NCI-H1694 treated with DMSO at 0.1 percent for 48 hours (cell line): ENCODE data around the gene DLEC1.
"Not testable (repeated sequence)": the region's sequence is repeated elsewhere in the genome, so short reads cannot be mapped to it uniquely, and the experiment has no call there.

ENCODE experiments used
- DNase-seq: peaks from one replicate; lab custom pipeline; 2025; lab: John Stamatoyannopoulos, UW

The DLEC1 gene

DNA sequence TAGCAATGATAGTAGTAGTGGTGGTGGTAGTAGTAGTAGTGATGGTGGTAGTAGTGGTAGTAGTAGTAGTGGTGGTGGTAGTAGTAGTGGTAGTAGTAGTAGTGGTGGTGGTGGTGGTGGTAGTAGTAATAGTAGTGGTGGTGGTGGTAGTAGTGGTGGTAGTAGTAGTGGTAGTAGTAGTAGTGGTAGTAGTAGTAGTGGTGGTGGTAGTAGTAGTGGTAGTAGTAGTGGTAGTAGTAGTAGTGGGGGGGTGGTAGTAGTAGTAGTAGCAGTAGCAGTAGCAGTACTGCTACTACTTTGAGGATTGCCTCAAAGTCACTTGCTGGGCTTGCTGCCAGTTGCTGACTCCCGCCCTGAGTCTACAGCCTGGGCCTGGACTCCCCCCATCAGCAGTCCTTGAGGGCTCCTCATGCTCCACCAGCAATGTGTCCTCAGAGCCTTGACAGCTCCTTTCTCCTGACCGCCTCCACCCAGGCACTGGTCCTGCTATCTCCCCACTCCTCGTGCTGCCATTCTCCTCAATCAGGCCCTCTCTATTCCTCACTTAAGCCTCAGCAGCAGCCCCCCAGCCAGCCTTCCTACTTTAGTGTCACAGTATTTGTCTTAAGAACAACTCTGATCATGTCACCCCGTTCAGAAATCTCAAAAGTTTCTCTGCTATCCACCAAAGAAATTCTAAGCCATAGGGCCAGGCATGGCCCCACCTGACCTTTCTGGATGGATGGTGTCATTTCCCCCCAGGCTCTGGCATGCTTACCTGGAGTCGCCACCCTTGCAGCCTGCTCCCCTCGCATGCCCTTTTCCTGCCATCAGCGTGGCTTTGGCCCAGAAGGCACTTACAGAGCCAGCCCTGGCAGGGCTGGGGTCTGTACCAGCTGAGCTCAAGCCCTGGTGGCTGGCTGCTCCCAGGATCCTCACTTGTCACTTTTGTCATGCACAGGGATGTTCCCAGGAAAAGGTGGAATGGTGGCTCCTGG, 45.6 kb downstream of the DLEC1 start:
- DNase-seq = no peak

DNA sequence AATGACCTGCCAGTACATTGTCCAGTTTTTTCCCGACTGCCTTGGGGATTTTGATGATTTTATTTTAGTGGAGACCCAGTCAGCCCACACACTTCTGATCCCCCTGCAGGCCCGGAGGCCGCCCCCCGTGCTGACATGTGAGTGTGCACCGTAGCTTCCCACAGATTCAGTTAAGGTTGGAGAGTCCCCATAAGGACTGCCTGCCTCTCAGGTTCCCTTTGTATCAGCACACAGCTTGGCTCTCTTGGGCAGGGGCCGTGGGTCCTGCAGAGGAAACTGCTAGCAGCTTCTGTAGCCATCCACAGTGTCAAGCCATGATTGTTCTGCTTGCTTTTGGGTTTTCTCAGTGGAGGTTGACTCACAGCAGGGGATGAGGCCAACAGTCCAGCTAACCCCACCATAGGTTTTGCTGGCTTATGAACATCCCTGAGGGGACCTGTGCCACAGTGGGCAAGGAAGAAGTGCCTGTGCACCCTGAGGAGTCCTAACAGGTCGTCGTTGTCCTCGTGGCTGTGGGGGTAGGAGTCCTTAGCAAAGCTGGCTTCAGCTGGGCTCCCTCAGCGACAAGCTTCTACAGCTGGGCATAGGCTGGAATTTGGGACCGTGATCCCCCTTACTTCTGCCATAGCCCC, 46.4 kb downstream of the DLEC1 start:
- no peak for DNase-seq

DNA sequence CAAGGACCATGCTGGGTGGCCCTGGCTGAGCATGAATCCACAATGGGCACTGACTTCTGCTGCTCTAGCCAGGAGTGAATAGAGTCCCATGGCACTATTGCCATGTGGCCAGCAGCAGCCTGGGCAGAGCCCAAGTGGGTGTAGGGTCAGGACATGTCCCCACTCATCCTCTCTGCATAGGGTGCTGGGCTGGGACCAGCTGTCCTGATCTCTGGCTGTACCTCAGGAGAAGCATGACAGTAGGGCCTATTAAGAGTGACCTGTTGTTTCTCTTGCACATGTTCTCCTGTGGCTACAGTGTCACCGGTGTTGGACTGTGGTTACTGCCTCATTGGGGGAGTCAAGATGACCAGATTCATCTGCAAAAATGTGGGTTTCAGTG, 46.9 kb downstream of the DLEC1 start:
- DNase-seq = no peak

DNA sequence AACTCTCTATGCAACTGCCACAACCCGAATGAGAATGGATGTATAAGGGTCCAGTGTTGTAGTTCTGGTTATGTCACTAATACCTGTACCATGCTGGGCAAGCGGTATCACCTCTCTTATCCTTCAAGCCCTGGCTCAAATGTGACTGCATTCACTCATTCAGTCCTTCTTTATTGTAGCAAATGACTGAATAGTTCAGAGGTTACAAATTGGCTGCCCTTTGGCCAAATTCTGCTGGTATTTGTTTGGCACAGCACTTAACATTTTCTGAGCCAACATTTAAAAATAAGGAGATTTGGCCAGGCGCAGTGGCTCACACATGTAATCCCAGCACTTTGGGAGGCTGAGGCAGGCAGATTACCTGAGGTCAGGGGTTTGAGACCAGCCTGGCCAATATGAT, 47.5 kb downstream of the DLEC1 start:
- DNase-seq = no peak

DNA sequence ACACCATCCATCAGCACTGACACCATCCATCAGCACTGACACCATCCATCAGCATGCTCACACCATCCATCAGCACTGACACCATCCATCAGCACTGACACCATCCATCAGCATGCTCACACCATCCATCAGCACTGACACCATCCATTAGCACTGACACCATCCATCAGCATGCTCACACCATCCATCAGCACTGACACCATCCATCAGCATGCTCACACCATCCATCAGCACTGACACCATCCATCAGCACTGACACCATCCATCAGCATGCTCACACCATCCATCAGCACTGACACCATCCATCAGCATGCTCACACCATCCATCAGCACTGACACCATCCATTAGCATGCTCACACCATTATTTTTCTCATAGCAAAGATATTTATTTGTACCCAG, 48.3 kb downstream of the DLEC1 start:
- not testable (repeated sequence) for DNase-seq

DNA sequence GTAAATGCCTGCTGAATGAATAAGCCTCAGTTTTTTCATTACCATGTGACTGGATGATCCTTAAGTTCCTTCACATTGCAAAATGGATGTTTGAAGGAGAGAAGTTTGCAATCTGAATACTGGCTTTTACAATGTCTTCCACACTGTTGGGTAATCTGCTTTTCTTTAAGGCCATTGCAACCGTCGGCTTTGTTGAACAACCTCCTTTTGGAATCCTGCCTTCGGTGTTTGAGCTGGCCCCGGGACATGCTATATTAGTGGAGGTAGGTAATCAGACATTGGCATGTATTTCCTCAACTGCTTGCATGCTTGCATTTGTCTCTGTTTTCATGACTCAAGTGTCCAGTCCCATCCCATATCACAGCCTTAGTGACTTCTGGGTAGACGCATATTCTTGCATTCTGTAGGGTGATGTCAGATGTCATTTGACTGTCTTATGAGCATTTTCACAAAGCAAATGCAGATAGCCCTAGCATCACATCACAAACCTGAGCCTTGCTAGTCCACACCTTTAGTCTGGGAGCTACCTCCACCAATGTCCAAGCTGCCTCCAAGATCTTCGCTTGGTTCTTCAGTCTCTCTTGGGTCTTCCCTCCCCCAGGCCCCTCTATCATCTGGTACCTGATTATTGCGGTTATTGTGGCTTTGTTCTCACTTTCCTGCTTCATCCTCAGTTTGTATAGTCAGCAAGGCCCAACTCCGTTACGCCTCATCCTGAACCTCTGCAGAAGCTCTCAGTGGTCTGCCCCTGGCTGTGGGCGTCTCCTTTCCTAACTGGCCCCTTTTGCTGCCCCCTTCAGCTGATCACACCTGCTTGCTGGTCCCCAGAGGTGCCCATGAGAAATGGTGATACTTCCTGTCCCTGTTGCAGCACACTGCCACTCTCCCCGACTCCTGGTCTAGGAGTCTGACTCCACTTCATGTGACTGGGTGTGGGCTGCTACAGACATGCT, 49.4 kb downstream of the DLEC1 start:
- no peak for DNase-seq

DNA sequence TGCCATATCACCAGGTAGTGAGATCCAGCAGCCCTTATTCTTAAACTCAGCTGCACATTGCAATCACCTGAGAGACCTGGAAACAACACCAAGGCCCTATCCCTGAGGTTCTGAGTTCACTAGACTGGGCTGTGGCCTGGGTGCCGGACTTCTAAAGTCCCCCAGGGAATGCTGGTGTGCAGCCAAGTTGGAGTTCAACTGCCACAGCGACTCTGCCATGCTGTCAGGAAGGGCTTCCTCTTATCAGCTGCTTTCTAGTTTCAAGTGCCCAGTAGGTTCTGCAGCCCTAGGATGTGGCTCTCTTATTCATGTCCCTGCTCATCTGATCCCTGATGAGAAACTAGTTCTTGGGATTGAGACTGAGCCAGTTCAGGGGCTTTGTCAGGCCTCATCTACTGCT, 50.2 kb downstream of the DLEC1 start:
- no peak for DNase-seq

DNA sequence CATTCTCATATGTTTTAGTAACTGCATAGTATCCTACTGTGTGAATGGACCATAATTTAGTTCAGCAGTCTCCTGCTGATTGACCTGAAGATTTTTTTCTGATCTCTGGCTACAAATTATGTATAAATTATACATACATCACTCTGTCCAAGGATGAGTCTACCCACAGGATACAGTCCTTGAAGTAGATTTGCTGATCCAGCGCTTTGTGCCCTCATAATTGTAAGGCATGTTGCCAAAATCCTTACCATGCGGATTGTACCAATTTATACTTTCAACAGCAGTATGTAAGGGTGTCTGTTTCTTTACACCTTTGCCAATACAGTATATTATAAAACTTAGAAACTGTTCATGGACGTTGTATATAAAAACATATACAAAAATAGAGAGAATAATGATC, 51.4 kb downstream of the DLEC1 start:
- no peak for DNase-seq

DNA sequence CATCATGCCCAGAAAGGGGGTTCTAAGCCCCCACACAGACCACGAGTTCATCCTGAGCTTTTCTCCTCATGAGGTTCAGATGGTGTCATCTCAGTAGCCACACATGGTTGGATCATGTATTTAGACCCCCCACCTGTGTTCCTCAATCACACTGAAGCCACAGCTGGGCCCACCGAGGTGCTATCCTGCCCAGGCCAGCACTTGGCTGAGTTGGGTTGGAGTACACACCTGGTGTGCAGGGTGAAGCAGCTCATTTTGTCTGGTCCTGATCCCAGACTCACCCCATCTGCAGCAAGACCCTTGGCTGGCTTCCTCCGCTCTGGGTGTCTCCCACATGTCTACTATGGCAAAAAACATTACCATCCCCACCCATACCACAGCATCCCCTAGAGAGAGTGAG, 56.0 kb downstream of the DLEC1 start:
- no peak for DNase-seq

DNA sequence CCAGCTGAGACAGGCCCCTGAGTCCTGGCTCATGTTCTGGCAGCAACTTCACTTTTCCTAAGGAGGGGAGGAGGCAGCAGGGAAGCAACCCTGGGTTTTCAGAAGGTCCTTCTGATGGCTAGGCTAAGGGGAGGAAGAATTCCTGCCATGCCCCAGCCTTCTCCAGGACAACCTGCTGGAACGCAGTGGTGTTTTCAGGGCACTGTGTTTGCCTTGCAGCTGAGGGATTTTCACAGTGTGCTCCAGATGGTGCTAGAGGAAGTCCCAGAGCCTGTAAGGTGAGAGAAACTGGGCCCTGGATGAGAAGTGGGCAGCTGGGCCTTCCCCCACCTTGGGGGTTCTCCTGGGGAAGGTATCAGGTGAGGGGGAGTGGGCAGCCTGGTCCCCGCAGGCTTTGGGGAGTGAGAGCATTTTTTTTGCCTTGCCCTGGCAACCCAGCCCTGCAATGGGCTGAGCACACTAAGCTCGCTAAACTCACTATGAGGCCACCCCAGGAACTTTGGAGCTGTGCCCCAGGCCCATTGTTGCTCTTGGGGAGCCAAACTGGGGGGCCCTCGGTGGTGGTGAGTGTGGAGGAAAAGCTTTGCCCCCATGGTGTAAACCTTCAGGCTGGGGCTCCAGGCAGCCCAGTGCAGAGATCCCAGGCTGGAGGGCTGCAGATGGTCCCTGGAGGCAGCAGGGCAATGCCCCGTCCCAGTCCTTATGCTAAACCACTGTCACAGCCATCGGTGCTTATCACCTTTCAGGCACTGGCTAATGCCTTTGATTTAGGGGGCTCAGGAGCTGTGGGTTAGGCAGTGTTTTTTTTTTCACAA, 56.9 kb downstream of the DLEC1 start:
- DNase-seq = no peak

DNA sequence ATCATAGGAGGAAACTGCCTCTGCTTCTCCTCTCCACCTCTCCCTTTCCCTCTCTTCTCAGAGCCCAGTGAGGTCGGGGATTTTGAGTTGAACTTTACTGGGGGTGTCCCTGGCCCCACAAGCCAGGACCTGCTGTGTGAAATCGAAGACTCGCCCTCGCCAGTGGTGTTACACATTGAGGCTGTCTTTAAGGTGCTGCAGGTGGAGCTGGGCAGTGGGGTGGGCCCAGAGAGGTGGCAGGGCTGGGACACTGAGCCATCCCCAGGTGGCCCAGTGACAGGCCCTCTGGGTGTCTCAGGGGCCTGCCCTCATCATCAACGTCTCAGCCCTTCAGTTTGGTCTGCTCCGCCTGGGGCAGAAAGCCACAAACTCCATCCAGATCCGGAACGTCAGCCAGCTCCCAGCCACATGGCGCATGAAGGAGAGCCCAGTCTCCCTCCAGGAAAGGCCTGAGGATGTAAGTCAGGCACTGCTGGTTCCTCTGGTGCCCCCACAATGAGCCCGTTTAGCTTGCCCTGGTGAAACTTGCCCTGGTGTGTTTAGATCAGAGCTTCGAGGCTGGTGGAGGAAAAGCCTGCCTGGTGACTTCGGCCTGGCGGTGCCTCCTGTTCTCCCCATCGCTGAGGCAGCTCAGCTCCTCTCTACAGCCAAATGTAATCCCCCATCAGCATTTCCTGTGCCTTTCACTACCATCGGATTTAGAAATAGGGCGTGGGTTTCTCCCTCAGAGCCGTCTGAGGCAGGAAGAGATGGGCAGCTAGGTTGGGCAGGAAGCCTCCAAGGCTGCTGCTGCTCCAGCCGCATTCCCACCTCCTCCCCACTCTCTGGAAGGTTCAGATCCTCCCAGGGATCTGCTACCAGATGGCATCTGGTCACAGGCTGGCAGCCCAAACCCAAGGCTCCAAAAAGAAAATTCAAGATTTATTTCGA, 58.7 kb downstream of the DLEC1 start:
- no peak for DNase-seq

DNA sequence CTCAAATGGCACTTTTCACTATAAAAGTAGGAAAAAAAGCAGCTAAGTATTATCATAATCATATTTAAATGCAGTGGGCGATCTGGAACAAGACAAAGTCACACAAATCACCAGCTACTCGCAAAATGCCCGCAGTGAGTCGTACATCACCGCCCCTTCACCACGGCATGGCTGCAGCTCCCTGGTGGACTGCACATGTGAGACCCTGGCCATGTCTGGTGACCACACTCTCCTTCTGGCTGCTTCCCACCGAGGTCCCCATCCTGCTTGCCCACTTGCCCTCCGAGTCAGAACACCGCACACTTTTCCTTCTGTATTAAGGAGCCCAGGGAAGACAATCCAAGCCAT, 59.3 kb downstream of the DLEC1 start:
- no peak for DNase-seq

DNA sequence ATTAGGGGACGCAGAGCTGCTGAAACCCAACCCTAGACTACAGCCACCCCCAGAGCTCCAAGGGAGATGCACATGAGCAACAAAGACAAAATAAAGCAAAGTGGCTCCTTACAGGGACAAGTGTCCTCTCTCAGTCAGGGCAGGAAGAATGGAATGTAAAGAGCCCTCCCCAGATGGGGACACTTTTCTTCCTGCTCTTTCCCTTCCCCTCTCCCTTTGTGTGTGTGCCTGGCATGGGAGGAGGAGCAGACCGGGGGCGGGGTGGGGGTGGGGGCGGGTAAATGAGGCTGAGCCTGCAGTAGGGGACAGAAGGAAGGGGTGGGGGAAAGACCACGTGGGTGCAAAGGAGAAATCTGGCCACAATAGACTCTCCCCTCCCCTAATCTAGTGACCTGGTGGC, 60.5 kb downstream of the DLEC1 start:
- DNase-seq = no peak

DNA sequence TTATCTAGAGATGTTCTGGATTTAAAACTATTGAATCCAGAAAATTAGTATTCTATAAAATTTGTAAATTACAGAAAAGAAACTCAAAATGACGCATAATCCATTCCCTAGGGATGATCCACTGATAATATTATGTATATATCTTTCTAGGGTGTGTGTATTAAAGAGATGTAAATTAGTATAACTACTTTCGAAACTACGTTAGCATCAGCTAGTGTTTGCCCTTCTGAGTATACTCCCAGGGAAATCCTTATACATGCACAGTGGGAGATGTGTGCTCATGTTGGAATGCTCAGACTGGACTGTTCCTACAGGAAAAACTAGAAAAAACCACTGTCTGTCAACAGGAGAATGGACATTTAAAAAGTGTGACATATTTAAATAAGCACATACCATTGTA, 61.5 kb downstream of the DLEC1 start:
- DNase-seq = no peak

DNA sequence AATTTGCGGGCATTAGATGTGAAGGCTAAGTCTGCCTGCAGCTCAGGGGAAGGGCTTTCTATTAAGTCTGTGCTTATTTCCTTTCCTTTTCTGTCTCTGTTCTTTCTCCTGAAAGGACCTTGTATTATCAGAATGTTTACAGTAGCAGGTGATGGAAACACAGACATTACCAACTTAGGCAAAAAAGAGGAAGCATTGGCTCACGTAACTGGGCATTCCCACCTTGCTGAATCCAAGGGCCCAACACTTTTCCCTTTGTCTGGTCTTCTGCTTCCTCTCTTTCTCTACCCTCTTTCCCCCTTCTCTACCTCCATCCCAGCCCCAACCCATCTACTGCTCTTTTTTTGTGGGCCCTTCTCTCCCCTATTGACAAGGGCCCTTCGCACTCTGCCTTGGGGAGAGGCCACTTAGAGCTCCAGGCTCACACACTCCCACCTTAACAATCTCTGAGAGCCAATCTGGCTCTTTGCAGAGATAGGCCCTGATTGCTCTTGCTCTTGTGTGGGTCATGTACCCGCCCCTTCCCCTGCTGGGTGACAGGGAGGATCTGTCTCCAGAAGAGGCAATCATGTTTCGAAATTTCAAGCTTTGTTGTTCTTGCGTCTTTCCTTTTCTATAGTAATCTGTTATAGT, 62.9 kb downstream of the DLEC1 start:
- no peak for DNase-seq

DNA sequence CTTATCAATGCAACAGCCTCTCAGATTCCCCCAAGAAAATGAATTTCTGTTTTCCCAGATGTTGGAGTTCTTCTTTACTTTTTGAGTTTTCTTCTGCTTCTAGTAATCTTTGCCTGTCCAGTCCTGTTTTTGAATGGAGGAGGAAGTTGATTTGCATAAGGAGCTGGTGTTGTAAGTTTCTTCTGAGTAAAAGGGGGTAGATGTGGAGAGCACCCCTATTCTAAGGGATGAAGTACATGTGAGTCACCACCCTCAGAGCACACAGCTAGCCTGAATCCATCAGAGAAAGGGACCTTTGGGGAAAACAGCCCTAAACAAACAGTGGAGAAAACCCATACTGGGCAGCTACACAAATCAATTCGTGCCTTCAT, 63.4 kb downstream of the DLEC1 start:
- DNase-seq = no peak

DNA sequence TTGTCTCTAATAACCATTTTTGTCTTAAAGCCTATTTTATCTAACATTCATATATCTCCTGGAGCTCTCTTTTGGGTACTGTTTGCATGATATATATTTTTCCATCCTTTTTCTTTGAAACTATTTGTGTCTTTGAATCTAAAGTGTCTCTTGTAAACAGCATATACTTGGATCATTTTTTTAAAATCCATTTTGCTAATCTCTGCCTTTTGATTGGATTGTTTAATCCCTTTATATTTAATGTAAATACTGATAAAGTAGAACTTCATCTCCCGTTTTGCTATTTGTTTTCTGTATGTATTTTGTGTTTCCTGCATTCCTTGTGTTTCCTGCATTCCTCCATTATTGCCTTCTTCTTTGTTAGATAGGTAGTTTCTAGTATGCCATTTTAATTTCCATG, 66.5 kb downstream of the DLEC1 start:
- DNase-seq = no peak

DNA sequence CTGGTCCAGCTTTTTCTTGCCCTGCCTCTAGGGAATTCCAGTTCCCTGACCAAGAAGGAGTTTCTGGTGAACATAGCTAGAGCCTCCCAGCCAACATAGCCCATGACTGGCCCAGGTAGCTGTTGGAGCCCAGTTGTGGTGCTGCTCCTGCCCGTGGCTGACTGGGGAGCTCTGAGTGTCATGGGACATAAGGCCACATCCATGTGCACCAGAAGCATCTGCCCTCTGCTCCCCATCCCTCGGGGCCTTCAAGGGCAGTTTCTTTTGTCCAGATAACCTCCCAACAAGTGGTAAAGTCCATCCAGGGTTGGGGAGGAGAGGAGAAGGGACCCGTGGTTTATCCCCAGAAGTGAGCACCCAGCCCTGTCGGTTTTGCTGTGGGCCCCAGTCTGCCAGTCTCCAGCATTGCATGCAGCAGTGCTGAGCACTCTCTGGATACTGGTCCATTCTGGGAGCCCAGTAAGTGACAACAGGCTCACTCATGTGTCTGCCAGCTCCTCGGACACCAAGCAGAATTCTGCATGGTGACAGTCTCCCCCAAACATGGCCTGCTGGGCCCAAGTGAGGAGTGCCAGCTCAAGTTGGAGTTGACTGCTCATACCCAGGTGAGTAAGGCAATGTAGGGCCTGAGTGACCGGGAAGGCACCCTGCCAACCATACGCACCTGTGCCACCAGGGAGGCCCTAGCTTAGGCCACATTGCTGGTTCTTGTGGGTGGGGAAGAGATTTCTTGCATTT, 69.1 kb downstream of the DLEC1 start:
- DNase-seq = no peak
